ENCODE data around the gene VEGFB.
A peak's percentile ranks its signal among the peaks of the same experiment; 100 is the strongest.

Gene VEGFB

GRCh38 chr11:64260147-64260708, 25.8 kb downstream of the VEGFB start:
- no peak overlapping the region for H3K4me3 ChIP-seq (ENCODE audit: low read depth, low read length)
- TF ChIP-seq, protein P1, sequence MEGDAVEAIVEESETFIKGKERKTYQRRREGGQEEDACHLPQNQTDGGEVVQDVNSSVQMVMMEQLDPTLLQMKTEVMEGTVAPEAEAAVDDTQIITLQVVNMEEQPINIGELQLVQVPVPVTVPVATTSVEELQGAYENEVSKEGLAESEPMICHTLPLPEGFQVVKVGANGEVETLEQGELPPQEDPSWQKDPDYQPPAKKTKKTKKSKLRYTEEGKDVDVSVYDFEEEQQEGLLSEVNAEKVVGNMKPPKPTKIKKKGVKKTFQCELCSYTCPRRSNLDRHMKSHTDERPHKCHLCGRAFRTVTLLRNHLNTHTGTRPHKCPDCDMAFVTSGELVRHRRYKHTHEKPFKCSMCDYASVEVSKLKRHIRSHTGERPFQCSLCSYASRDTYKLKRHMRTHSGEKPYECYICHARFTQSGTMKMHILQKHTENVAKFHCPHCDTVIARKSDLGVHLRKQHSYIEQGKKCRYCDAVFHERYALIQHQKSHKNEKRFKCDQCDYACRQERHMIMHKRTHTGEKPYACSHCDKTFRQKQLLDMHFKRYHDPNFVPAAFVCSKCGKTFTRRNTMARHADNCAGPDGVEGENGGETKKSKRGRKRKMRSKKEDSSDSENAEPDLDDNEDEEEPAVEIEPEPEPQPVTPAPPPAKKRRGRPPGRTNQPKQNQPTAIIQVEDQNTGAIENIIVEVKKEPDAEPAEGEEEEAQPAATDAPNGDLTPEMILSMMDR (IDR thresholded peaks at IDR 0.05; ENCODE audit: low read depth, low read length, missing control alignments): no peak
- no peak for DNase-seq
- H3K36me3 ChIP-seq (replicated peaks): peaks cover 79% of the 10 kb centered on the region
- H3K27ac ChIP-seq: no peak overlapping the region
- H3K27me3 ChIP-seq (replicated peaks): no peaks in the 10 kb centered on the region
- in situ Hi-C loops (cut with HindIII; ENCODE audit: low pct_ligation_motif_present, low sequenced_read_pairs): no loop called here

GRCh38 chr11:64261556-64262080, 27.2 kb downstream of the VEGFB start:
- in situ Hi-C loops (cut with HindIII; ENCODE audit: low pct_ligation_motif_present, low sequenced_read_pairs): no loop called here
- TF ChIP-seq, protein P1 (IDR thresholded peaks at IDR 0.05; ENCODE audit: low read depth, low read length, missing control alignments): no peak
- no peak overlapping the region for H3K27ac ChIP-seq
- no peak overlapping the region for H3K4me3 ChIP-seq (ENCODE audit: low read depth, low read length)
- peaks cover 79% of the 10 kb centered on the region for H3K36me3 ChIP-seq (replicated peaks)
- H3K27me3 ChIP-seq (replicated peaks): no peaks in the 10 kb centered on the region
- no peak for DNase-seq

- H3K27me3 ChIP-seq (replicated peaks): no peaks in the 10 kb centered on the region
Observed at GRCh38 chr11:64262271-64263002, 28.1 kb downstream of the VEGFB start.

GRCh38 chr11:64263021-64263946, 28.9 kb downstream of the VEGFB start:
- in situ Hi-C loops (cut with HindIII; ENCODE audit: low pct_ligation_motif_present, low sequenced_read_pairs): no loop called here
- H3K36me3 ChIP-seq (replicated peaks): peaks cover 77% of the 10 kb centered on the region
- DNase-seq: peak; percentile 63
- H3K27me3 ChIP-seq (replicated peaks): no peaks in the 10 kb centered on the region
- TF ChIP-seq, protein P1 (IDR thresholded peaks at IDR 0.05; ENCODE audit: low read depth, low read length, missing control alignments): peak; percentile 33
- H3K27ac ChIP-seq: peak overlapping the region; percentile 15
- H3K4me3 ChIP-seq (ENCODE audit: low read depth, low read length): no peak overlapping the region

More at GRCh38 chr11:64262271-64263002, 28.1 kb downstream of the VEGFB start:
- in situ Hi-C loops (cut with HindIII; ENCODE audit: low pct_ligation_motif_present, low sequenced_read_pairs): no loop called here
- Histone ChIP-seq H3K27ac (no peak overlapping the region), H3K4me3 (ENCODE audit: low read depth, low read length) (no peak overlapping the region), H3K36me3 (replicated peaks) (peaks cover 80% of the 10 kb centered on the region)
- DNase-seq: no peak
- TF ChIP-seq, protein P1 (IDR thresholded peaks at IDR 0.05; ENCODE audit: low read depth, low read length, missing control alignments): no peak

- Histone ChIP-seq H3K27ac (no peak overlapping the region), H3K36me3 (replicated peaks) (peaks cover 73% of the 10 kb centered on the region), H3K27me3 (replicated peaks) (no peaks in the 10 kb centered on the region), H3K4me3 (ENCODE audit: low read depth, low read length) (no peak overlapping the region)
- TF ChIP-seq, protein P1 (IDR thresholded peaks at IDR 0.05; ENCODE audit: low read depth, low read length, missing control alignments): no peak
- DNase-seq: no peak
- in situ Hi-C loops (cut with HindIII; ENCODE audit: low pct_ligation_motif_present, low sequenced_read_pairs): no loop called here
Observed at GRCh38 chr11:64263947-64264317, 29.5 kb downstream of the VEGFB start.

Measured in brain microvascular endothelial cell (primary cell).